HepG2 (cell line): ENCODE results near the gene PTGDS. TPM values are rescaled to one million over a fixed set of nuclear protein-coding genes. Genes with fewer than 3 reads are reported as not detected.

Source experiments
- ATAC-seq: fragments of 200-7000 bp; cut with Tn5 transposase; 3 replicates; pipeline ENCODE4 v1.9.1; 2020; ENCODE audit warnings: mild to moderate bottlenecking, moderate library complexity
- BruUV-seq: library from RNA; stranded (reverse); fragments of 400-500 nt; replicated peaks from 2 replicates; lab custom pipeline; 2021; lab: Mats Ljungman, UMichigan
- CTCF ChIA-PET: fragments of 300-600 bp; formaldehyde crosslinking; extraction: SDS; loops from one replicate; lab custom pipeline; 2021; ENCODE audit warnings: low total read pairs, inconsistent platforms, low intra/inter-chr PET ratio; lab: Yijun Ruan, JAX
- POLR2A ChIA-PET: fragments of 350-600 bp; sonication (Branson Sonifier 250); formaldehyde crosslinking; loops from one replicate; lab custom pipeline; 2020; ENCODE audit warnings: antibody characterized with exemption, inconsistent platforms; lab: Yijun Ruan, JAX
- DNase-seq: peaks from one replicate; pipeline ENCODE4 v3.0.0-alpha.2; 2015; ENCODE audit warnings: low spot score
- FAIRE-seq: peaks from 3 replicates; lab custom pipeline; 2011; peaks lifted over from hg19 to GRCh38; lab: Jason Lieb, UNC
- H2AFZ ChIP-seq: one replicate; pipeline ENCODE4 v1.6.1; 2011; ENCODE audit warnings: low read length, inconsistent platforms
- H3K27ac ChIP-seq: fragments of 300-600 bp; 3 replicates; pipeline ENCODE4 v1.8.0; 2011; ENCODE audit warnings: mixed run types, mild to moderate bottlenecking, mixed read lengths, low read length, inconsistent platforms; ENCODE audit not compliant: insufficient read depth; ENCODE audit errors: extremely low read length
- H3K27me3 ChIP-seq, 2 experiments: fragments of 200-600 bp in 1 of 2; 2 replicates in 1 of 2; 3 replicates in 1 of 2; pipeline versions ENCODE4 v1.6.0 to v1.8.0; 2011; ENCODE audit warnings: low read length in 2 of 2, mild to moderate bottlenecking in 2 of 2, moderate library complexity in 2 of 2, inconsistent platforms in 1 of 2; ENCODE audit not compliant: insufficient read depth in 2 of 2, control insufficient read depth in 1 of 2
- H3K36me3 ChIP-seq, 2 experiments: fragments of 200-600 bp in 1 of 2; replicated peaks in 1 of 2; 2 replicates in 1 of 2; 3 replicates in 1 of 2; pipeline versions ENCODE4 v1.5.1 to v1.8.0; 2011; ENCODE audit warnings: low read length in 2 of 2, inconsistent platforms in 1 of 2; ENCODE audit not compliant: insufficient read depth in 2 of 2, control insufficient read depth in 1 of 2
- H3K4me1 ChIP-seq: 2 replicates; pipeline ENCODE4 v1.5.1; 2012; ENCODE audit warnings: low read length, inconsistent platforms; ENCODE audit not compliant: insufficient read depth
- H3K4me2 ChIP-seq: 2 replicates; pipeline ENCODE4 v1.6.0; 2011; ENCODE audit warnings: low read depth, low read length, inconsistent platforms
- H3K4me3 ChIP-seq, 3 experiments: fragments of 200-600 bp in 1 of 3; sonication (generic), shearing (Covaris generic) in 1 of 3; replicated peaks in 1 of 3; 2 replicates each; pipeline ENCODE4 v1.5.1; 2011 to 2016; ENCODE audit warnings: low read length in 3 of 3, inconsistent platforms in 2 of 3, low read depth in 2 of 3, mild to moderate bottlenecking in 2 of 3, control low read depth in 1 of 3, mixed read lengths in 1 of 3; ENCODE audit not compliant: insufficient read depth in 1 of 3
- H3K79me2 ChIP-seq: one replicate; pipeline ENCODE4 v1.6.1; 2011; ENCODE audit warnings: low read length, inconsistent platforms; ENCODE audit not compliant: insufficient read depth
- H3K9ac ChIP-seq: 2 replicates; pipeline ENCODE4 v1.6.0; 2011; ENCODE audit warnings: mild to moderate bottlenecking, low read depth, low read length, inconsistent platforms; ENCODE audit not compliant: insufficient read depth
- H3K9me3 ChIP-seq: 2 replicates; pipeline ENCODE4 v1.5.1; 2012; ENCODE audit warnings: mild to moderate bottlenecking, low read length
- H4K20me1 ChIP-seq: 2 replicates; pipeline ENCODE4 v1.6.0; 2011; ENCODE audit warnings: inconsistent platforms, mild to moderate bottlenecking, low read length, moderate library complexity; ENCODE audit not compliant: insufficient read depth
- CBX1 ChIP-seq: IDR thresholded peaks from one replicate; pipeline ENCODE4 v1.6.1; 2016; ENCODE audit warnings: antibody characterized with exemption, low read depth
- CENPX ChIP-seq: sonication (generic); formaldehyde crosslinking; IDR thresholded peaks from 2 replicates; pipeline ENCODE4 v1.9.0; 2021; ENCODE audit warnings: mild to moderate bottlenecking, missing genetic modification reagents, moderate library complexity
- DPF2 ChIP-seq: sonication (generic); formaldehyde crosslinking; IDR thresholded peaks from 2 replicates; pipeline ENCODE4 v1.4.0; 2020; ENCODE audit warnings: mild to moderate bottlenecking, low read depth, missing genetic modification reagents, borderline replicate concordance
- FOXM1 ChIP-seq: sonication (generic); formaldehyde crosslinking; IDR thresholded peaks from 2 replicates; pipeline ENCODE4 v1.5.0; 2020; ENCODE audit warnings: missing genetic modification reagents
- HMG20A ChIP-seq: IDR thresholded peaks from 2 replicates; pipeline ENCODE4 v1.6.1; 2016; ENCODE audit warnings: borderline replicate concordance
- MAFG ChIP-seq: sonication (generic); formaldehyde crosslinking; IDR thresholded peaks from 2 replicates; pipeline ENCODE4 v1.5.1; 2020; ENCODE audit warnings: mild to moderate bottlenecking, missing genetic modification reagents
- NR2F2 ChIP-seq: IDR thresholded peaks from 2 replicates; pipeline ENCODE4 v1.6.1; 2012; ENCODE audit warnings: low read depth, inconsistent platforms, borderline replicate concordance
- PITX1 ChIP-seq: sonication (generic); formaldehyde crosslinking; IDR thresholded peaks from 2 replicates; pipeline ENCODE4 v1.5.1; 2020; ENCODE audit warnings: mild to moderate bottlenecking, missing genetic modification reagents
- POLR2A ChIP-seq, 2 experiments: IDR thresholded peaks; 2 replicates each; pipeline ENCODE4 v1.6.1; 2011; ENCODE audit warnings: low read depth in 2 of 2, low read length in 2 of 2, mild to moderate bottlenecking in 1 of 2, moderate library complexity in 1 of 2; ENCODE audit not compliant: insufficient read depth in 1 of 2
- ZC3H13 ChIP-seq: sonication (generic); formaldehyde crosslinking; IDR thresholded peaks from 2 replicates; pipeline ENCODE4 v1.8.1; 2023; ENCODE audit warnings: mild to moderate bottlenecking, missing genetic modification reagents, moderate library complexity
- ZFP36L1 ChIP-seq: sonication (generic); formaldehyde crosslinking; IDR thresholded peaks from 2 replicates; pipeline ENCODE4 v1.8.0; 2022; ENCODE audit warnings: mild to moderate bottlenecking, missing genetic modification reagents, moderate library complexity
- ZFP41 ChIP-seq: sonication (generic); formaldehyde crosslinking; IDR thresholded peaks from 2 replicates; pipeline ENCODE4 v1.4.0; 2020; ENCODE audit warnings: mild to moderate bottlenecking, missing genetic modification reagents, borderline replicate concordance
- ZNF34 ChIP-seq: sonication (generic); formaldehyde crosslinking; IDR thresholded peaks from 2 replicates; pipeline ENCODE4 v1.4.0; 2020; ENCODE audit warnings: mild to moderate bottlenecking, missing genetic modification reagents, borderline replicate concordance
- WGBS: methylation state at CpG from one replicate; pipeline ENCODE4 v1.1.6; 2017; ENCODE audit warnings: low lambda C conversion rate; 5-methylcytosine and 5-hydroxymethylcytosine counted together
- in situ Hi-C: cut with HindIII; loops from 2 replicates; pipeline ENCODE4 v1.10.0; 2017; ENCODE audit warnings: low pct_unique_long_range_greater_than_20kb; ENCODE audit not compliant: extremely low pct_ligation_motif_present
- intact Hi-C: fragments of 100-400 bp; cut with micrococcal nuclease; formaldehyde crosslinking; loops from one replicate; pipeline ENCODE4 v1.10.0; 2022; ENCODE audit not compliant: unreplicated experiment
- polyA plus RNA-seq, 8 experiments: library from polyadenylated mRNA; depleted of rRNA in 3 of 8; stranded (reverse) in 7 of 8; unstranded in 1 of 8; fragments of >200 nt; fragmentation: Illumina TruSeq in 4 of 8; extraction: Trizol in 4 of 8; gene quantifications; 2 replicates each; pipeline versions ENCODE4 v1.2.1 to v1.2.3, GENCODE V29; 2011 to 2016; ENCODE audit warnings: low read depth in 4 of 8, missing spikeins in 1 of 8, mixed read lengths in 1 of 8; ENCODE audit not compliant: insufficient read depth in 1 of 8
- total RNA-seq, 5 experiments: library from RNA; depleted of rRNA; stranded (reverse); fragments of >200 nt; fragmentation: Illumina TruSeq; extraction: Trizol; gene quantifications; 2 replicates each; pipeline ENCODE4 v1.2.3, GENCODE V29; 2016; ENCODE audit warnings: low read depth in 1 of 5
- TF ChIP-seq, protein P1 (sequence below): sonication (generic); formaldehyde crosslinking; IDR thresholded peaks from 2 replicates; pipeline ENCODE4 v1.8.0; 2022; ENCODE audit warnings: mild to moderate bottlenecking, missing genetic modification reagents, borderline replicate concordance
- TF ChIP-seq, protein P2 (sequence below): sonication (generic); formaldehyde crosslinking; IDR thresholded peaks from 2 replicates; pipeline ENCODE4 v1.4.0; 2020; ENCODE audit warnings: missing genetic modification reagents
- TF ChIP-seq, protein P3 (sequence below): sonication (generic); formaldehyde crosslinking; IDR thresholded peaks from 2 replicates; pipeline ENCODE4 v1.8.0; 2022; ENCODE audit warnings: mild to moderate bottlenecking, missing genetic modification reagents, moderate library complexity
- TF ChIP-seq, protein P4 (sequence below): sonication (generic); formaldehyde crosslinking; IDR thresholded peaks from 2 replicates; pipeline ENCODE4 v1.5.1; 2020; ENCODE audit warnings: missing genetic modification reagents, mild to moderate bottlenecking, borderline replicate concordance

Gene PTGDS
- total and polyA plus RNA-seq, 2 of the 13 experiments (the other 11 are each of a cell fraction or from before 2014, with no cell fraction given): 0.33 to 0.50 TPM

GRCh38 chr9:137011907-137012675, 34.8 kb downstream of the PTGDS start:
- H3K27me3 ChIP-seq: no peaks in the 10 kb centered on the region
- H3K36me3 ChIP-seq: peaks cover 1 to 2% of the 10 kb centered on the region in 2 experiments; a peak in 1 of 5 replicates
- H3K4me3 ChIP-seq: no peak overlapping the region
- no peak for DNase-seq
- 91% methylated on average over 24 of the region's 39 CpGs for WGBS
- no peaks in the 10 kb centered on the region for H4K20me1 ChIP-seq
- no peak overlapping the region for H3K9ac ChIP-seq
- no peaks in the 10 kb centered on the region for H3K79me2 ChIP-seq
- CTCF ChIA-PET: no interaction called here
- TF ChIP-seq ZFP36L1 (CRISPR knock-in tag) (no peak), CBX1 (no peak), FOXM1 (CRISPR knock-in tag) (no peak), MAFG (CRISPR knock-in tag) (no peak), NR2F2 (no peak), ZC3H13 (no peak), POLR2A (IDR thresholded peaks at IDR 0.05; ENCODE audit: insufficient read depth in 1 of 2, low read depth in 2 of 2, low read length in 2 of 2) (no peak), ZFP41 (CRISPR knock-in tag) (no peak), HMG20A (CRISPR knock-in tag) (no peak), ZNF34 (CRISPR knock-in tag) (no peak), CENPX (CRISPR knock-in tag) (no peak), PITX1 (CRISPR knock-in tag) (no peak), DPF2 (CRISPR knock-in tag) (no peak)
- TF ChIP-seq, protein P1, sequence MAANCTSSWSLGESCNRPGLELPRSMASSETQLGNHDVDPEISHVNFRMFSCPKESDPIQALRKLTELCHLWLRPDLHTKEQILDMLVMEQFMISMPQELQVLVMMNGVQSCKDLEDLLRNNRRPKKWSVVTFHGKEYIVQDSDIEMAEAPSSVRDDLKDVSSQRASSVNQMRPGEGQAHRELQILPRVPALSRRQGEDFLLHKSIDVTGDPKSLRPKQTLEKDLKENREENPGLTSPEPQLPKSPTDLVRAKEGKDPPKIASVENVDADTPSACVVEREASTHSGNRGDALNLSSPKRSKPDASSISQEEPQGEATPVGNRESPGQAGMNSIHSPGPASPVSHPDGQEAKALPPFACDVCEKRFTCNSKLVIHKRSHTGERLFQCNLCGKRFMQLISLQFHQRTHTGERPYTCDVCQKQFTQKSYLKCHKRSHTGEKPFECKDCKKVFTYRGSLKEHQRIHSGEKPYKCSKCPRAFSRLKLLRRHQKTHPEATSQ: no peak
- TF ChIP-seq, protein P2, sequence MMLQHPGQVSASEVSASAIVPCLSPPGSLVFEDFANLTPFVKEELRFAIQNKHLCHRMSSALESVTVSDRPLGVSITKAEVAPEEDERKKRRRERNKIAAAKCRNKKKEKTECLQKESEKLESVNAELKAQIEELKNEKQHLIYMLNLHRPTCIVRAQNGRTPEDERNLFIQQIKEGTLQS: no peak
- TF ChIP-seq, protein P3, sequence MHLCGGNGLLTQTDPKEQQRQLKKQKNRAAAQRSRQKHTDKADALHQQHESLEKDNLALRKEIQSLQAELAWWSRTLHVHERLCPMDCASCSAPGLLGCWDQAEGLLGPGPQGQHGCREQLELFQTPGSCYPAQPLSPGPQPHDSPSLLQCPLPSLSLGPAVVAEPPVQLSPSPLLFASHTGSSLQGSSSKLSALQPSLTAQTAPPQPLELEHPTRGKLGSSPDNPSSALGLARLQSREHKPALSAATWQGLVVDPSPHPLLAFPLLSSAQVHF (CRISPR knock-in tag): no peak
- TF ChIP-seq, protein P4, sequence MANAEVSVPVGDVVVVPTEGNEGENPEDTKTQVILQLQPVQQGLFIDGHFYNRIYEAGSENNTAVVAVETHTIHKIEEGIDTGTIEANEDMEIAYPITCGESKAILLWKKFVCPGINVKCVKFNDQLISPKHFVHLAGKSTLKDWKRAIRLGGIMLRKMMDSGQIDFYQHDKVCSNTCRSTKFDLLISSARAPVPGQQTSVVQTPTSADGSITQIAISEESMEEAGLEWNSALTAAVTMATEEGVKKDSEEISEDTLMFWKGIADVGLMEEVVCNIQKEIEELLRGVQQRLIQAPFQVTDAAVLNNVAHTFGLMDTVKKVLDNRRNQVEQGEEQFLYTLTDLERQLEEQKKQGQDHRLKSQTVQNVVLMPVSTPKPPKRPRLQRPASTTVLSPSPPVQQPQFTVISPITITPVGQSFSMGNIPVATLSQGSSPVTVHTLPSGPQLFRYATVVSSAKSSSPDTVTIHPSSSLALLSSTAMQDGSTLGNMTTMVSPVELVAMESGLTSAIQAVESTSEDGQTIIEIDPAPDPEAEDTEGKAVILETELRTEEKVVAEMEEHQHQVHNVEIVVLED (CRISPR knock-in tag): no peak
- no peak for ATAC-seq
- no peaks in the 10 kb centered on the region for H3K9me3 ChIP-seq
- H3K4me2 ChIP-seq: no peak overlapping the region
- POLR2A ChIA-PET: no interaction called here
- BruUV-seq: no TSS peak
- H2AFZ ChIP-seq: no peak overlapping the region
- no peak for FAIRE-seq
- H3K27ac ChIP-seq: no peak overlapping the region
- in situ Hi-C loops (no loop called here), intact Hi-C loops (no loop called here)
- H3K4me1 ChIP-seq: no peaks in the 10 kb centered on the region
